LNCAP (cell line): Measurements from ENCODE around the gene JMJD6.

Experiments used
- CTCF ChIP-seq: fragments of 450-650 bp; IDR thresholded peaks from 2 replicates; pipeline ENCODE4 v1.5.1; 2017; ENCODE audit warnings: mild to moderate bottlenecking

Gene JMJD6

GRCh38 chr17:76675648-76676047 lies 50.8 kb downstream of the JMJD6 start:
- no peak for TF ChIP-seq CTCF

- TF ChIP-seq CTCF, result no peak
Observed at GRCh38 chr17:76674600-76674999, 51.8 kb downstream of the JMJD6 start.

GRCh38 chr17:76673729-76674128 lies 52.7 kb downstream of the JMJD6 start:
- TF ChIP-seq CTCF, result no peak

GRCh38 chr17:76672892-76673291 lies 53.5 kb downstream of the JMJD6 start:
- no peak for TF ChIP-seq CTCF

- no peak for TF ChIP-seq CTCF
Observed at GRCh38 chr17:76672270-76672851, 54.0 kb downstream of the JMJD6 start.

GRCh38 chr17:76671912-76672262 lies 54.5 kb downstream of the JMJD6 start:
- no peak for TF ChIP-seq CTCF

- no peak for TF ChIP-seq CTCF
Observed at GRCh38 chr17:76671123-76671911, 55.1 kb downstream of the JMJD6 start.
